ENCODE data around the gene CCDC148.

DNA sequence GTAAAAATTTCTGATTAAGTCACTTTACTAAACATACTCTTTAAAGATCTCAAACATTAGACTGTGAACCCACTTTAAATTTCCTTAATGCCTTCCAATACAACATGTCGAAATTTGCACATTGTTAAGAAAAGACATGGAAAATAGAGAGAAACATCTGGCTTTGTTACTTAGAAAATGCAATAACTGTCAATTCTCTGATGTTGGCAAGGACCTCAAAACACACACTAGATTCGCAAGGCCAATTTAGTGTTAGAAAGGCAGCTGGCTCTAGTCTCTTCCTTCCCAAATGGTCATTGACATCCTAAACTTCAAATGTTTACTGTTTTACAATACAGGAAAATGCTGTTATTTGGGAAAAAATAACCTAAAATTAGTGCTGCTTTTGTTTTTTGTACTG lies 244.3 kb downstream of the CCDC148 start:
- TF ChIP-seq, protein P1, sequence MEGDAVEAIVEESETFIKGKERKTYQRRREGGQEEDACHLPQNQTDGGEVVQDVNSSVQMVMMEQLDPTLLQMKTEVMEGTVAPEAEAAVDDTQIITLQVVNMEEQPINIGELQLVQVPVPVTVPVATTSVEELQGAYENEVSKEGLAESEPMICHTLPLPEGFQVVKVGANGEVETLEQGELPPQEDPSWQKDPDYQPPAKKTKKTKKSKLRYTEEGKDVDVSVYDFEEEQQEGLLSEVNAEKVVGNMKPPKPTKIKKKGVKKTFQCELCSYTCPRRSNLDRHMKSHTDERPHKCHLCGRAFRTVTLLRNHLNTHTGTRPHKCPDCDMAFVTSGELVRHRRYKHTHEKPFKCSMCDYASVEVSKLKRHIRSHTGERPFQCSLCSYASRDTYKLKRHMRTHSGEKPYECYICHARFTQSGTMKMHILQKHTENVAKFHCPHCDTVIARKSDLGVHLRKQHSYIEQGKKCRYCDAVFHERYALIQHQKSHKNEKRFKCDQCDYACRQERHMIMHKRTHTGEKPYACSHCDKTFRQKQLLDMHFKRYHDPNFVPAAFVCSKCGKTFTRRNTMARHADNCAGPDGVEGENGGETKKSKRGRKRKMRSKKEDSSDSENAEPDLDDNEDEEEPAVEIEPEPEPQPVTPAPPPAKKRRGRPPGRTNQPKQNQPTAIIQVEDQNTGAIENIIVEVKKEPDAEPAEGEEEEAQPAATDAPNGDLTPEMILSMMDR (tag by site-specific recombination; IDR thresholded peaks at IDR 0.05) = no peak
- TF ChIP-seq ZNF624 (tag by site-specific recombination; IDR thresholded peaks at IDR 0.05) = no peak
